GM21825 (cell line): ENCODE measurements around the gene PRR12.
"Not testable (repeated sequence)": the region's sequence is repeated elsewhere in the genome, so short reads cannot be mapped to it uniquely, and the experiment has no call there.

Experiments
- ATAC-seq: cut with Tn5 transposase; IDR thresholded peaks from one replicate; pipeline ENCODE4 v1.9.1; 2021; ENCODE audit warnings: mild to moderate bottlenecking, moderate library complexity; ENCODE audit not compliant: unreplicated experiment

The PRR12 gene

GRCh38 chr19:49614096-49614833 lies 23.3 kb downstream of the PRR12 start:
- ATAC-seq: no peak

GRCh38 chr19:49615861-49616260 lies 24.9 kb downstream of the PRR12 start:
- no peak for ATAC-seq

GRCh38 chr19:49616532-49616931 lies 25.6 kb downstream of the PRR12 start:
- ATAC-seq: no peak

GRCh38 chr19:49616945-49617344 lies 26.0 kb downstream of the PRR12 start:
- ATAC-seq: no peak

- not testable (repeated sequence) for ATAC-seq
These were observed 26.9 kb downstream of the PRR12 start for GRCh38 chr19:49617860-49618259.

GRCh38 chr19:49624967-49625910 lies 34.3 kb downstream of the PRR12 start:
- ATAC-seq: no peak

- no peak for ATAC-seq
These were observed 35.2 kb downstream of the PRR12 start for GRCh38 chr19:49626226-49626625.

GRCh38 chr19:49629659-49630058 lies 38.7 kb downstream of the PRR12 start:
- ATAC-seq: no peak

- ATAC-seq: no peak
These were observed 40.1 kb downstream of the PRR12 start for GRCh38 chr19:49631014-49631588.

- ATAC-seq: no peak
These were observed 40.7 kb downstream of the PRR12 start for GRCh38 chr19:49631610-49632192.

- ATAC-seq: no peak
These were observed 41.6 kb downstream of the PRR12 start for GRCh38 chr19:49632576-49632975.

GRCh38 chr19:49633273-49633672 lies 42.3 kb downstream of the PRR12 start:
- not testable (repeated sequence) for ATAC-seq

- ATAC-seq: no peak
These were observed 44.7 kb downstream of the PRR12 start for GRCh38 chr19:49635530-49636232.

- ATAC-seq: no peak
These were observed 45.4 kb downstream of the PRR12 start for GRCh38 chr19:49636233-49636932.

GRCh38 chr19:49637821-49638738 lies 47.1 kb downstream of the PRR12 start:
- ATAC-seq: no peak

- ATAC-seq: no peak
These were observed 48.6 kb downstream of the PRR12 start for GRCh38 chr19:49639401-49640112.

- peak; percentile 52 for ATAC-seq
These were observed 49.3 kb downstream of the PRR12 start, which contains the start of gene RRAS for GRCh38 chr19:49640113-49640898. TSS of gene RRAS (minus strand) at chr19:49640143. CDS start at chr19:49640098, 45 bp downstream.
